Nephron progenitor cell (in vitro differentiated cells): ENCODE data around the gene RPS15A.
"Not testable (repeated sequence)": the region's sequence is repeated elsewhere in the genome, so short reads cannot be mapped to it uniquely, and the experiment has no call there.

Experiments used
- DNase-seq: peaks from one replicate; pipeline ENCODE4 v3.0.0; 2021
- H3K27ac Mint-ChIP-seq: 2 replicates; pipeline ENCODE4 v1.8.0; 2021; ENCODE audit warnings: mild to moderate bottlenecking, moderate library complexity, mixed read lengths
- H3K27me3 Mint-ChIP-seq: 2 replicates; pipeline ENCODE4 v1.8.0; 2021; ENCODE audit warnings: mild to moderate bottlenecking, low read depth, mixed read lengths; ENCODE audit not compliant: poor library complexity
- H3K36me3 Mint-ChIP-seq: 2 replicates; pipeline ENCODE4 v1.8.0; 2021; ENCODE audit warnings: low read depth, mixed read lengths
- H3K4me1 Mint-ChIP-seq: 2 replicates; pipeline ENCODE4 v1.8.0; 2021; ENCODE audit warnings: mixed read lengths
- H3K4me3 Mint-ChIP-seq: 2 replicates; pipeline ENCODE4 v1.8.0; 2021; ENCODE audit warnings: mild to moderate bottlenecking, moderate library complexity, mixed read lengths
- H3K9me3 Mint-ChIP-seq: 2 replicates; pipeline ENCODE4 v1.8.0; 2021; ENCODE audit warnings: mild to moderate bottlenecking, moderate library complexity, mixed read lengths
- CTCF ChIP-seq: fragments of 200-600 bp; sonication (generic); IDR thresholded peaks from 2 replicates; pipeline ENCODE4 v1.5.0; 2021; ENCODE audit warnings: antibody characterized with exemption

The RPS15A gene

GRCh38 chr16:18759598-18760520, 30.3 kb downstream of the RPS15A start:
- not testable (repeated sequence) for H3K4me1 Mint-ChIP-seq, H3K9me3 Mint-ChIP-seq, H3K36me3 Mint-ChIP-seq, H3K4me3 Mint-ChIP-seq, H3K27ac Mint-ChIP-seq, H3K27me3 Mint-ChIP-seq
- peak; percentile 45 for DNase-seq
- peak; percentile 52 for TF ChIP-seq CTCF

- H3K9me3 Mint-ChIP-seq, H3K4me3 Mint-ChIP-seq, H3K36me3 Mint-ChIP-seq, H3K4me1 Mint-ChIP-seq, H3K27ac Mint-ChIP-seq, DNase-seq, H3K27me3 Mint-ChIP-seq: not testable (repeated sequence)
Measured at GRCh38 chr16:18757960-18758660, 32.0 kb downstream of the RPS15A start.

DNA sequence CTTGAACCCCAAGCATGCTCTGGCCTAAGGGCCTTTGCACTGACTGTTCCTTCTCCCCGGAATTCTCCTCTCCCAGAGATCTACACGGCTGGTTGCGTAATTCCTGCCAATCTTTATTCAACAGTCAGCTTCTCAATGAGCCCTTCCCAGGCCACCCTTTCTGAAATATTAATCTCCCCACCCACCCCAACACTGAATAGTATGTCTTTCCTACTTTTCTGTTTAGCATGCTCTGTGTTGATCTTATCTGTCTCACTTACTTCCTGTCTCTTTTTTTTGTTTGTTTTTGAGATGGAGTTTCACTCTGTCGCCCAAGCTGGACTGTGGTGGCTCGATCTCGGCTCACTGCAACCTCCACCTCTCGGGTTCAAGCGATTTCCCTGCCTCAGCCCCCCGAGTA, 33.5 kb downstream of the RPS15A start:
- H3K36me3 Mint-ChIP-seq, H3K4me1 Mint-ChIP-seq, DNase-seq, H3K4me3 Mint-ChIP-seq, H3K27ac Mint-ChIP-seq, H3K9me3 Mint-ChIP-seq: not testable (repeated sequence)
- peaks cover 18% of the 10 kb centered on the region for H3K27me3 Mint-ChIP-seq

DNA sequence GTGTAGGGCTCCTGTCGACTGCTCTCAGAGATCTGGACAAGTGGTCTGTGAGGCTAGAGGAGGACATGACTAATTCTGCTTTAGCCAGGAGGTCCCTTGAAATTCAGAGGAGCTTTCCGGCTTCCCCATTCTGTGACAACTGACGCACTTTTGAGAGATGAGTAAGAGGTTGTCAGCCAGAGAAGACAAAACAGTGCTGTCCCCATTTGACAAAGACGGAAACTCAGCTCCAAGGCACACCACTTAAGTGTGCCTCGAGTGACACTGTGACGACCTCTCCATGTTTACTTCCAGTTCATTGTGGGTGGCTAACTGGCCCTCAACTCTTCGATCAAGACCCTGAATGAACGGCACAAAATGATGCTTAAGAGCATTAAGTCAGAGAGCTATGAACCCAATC, 47.3 kb downstream of the RPS15A start:
- H3K4me1 Mint-ChIP-seq, H3K9me3 Mint-ChIP-seq, H3K27ac Mint-ChIP-seq, H3K36me3 Mint-ChIP-seq, DNase-seq, H3K4me3 Mint-ChIP-seq, H3K27me3 Mint-ChIP-seq: not testable (repeated sequence)

GRCh38 chr16:18740027-18740426, 50.1 kb downstream of the RPS15A start:
- H3K27ac Mint-ChIP-seq, DNase-seq, H3K36me3 Mint-ChIP-seq, H3K4me1 Mint-ChIP-seq, H3K4me3 Mint-ChIP-seq, H3K9me3 Mint-ChIP-seq, H3K27me3 Mint-ChIP-seq: not testable (repeated sequence)

- H3K36me3 Mint-ChIP-seq = not testable (repeated sequence)
Measured at GRCh38 chr16:18738768-18739167, 51.4 kb downstream of the RPS15A start.

DNA sequence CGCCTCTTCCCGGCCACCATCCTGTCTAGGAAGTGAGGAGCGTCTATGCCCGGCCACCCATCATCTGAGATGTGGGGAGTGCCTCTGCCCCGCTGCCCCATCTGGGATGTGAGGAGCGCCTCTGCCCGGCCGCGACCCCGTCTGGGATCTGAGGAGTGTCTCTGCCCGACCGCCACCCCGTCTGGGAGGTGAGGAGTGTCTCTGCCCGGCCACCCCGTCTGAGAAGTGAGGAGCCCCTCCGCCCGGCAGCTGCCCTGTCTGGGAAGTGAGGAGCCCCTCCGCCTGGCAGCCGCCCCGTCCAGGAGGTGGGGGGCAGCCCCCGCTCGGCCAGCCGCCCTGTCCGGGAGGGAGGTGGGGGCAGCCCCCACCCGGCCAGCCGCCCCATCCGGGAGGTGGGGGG, 55.9 kb downstream of the RPS15A start:
- not testable (repeated sequence) for H3K36me3 Mint-ChIP-seq, DNase-seq, H3K4me3 Mint-ChIP-seq, H3K27ac Mint-ChIP-seq, H3K4me1 Mint-ChIP-seq, H3K27me3 Mint-ChIP-seq
- H3K9me3 Mint-ChIP-seq = peaks cover 14% of the 10 kb centered on the region

More at GRCh38 chr16:18738768-18739167, 51.4 kb downstream of the RPS15A start:
- not testable (repeated sequence) for H3K27ac Mint-ChIP-seq, H3K27me3 Mint-ChIP-seq, H3K4me1 Mint-ChIP-seq, H3K4me3 Mint-ChIP-seq, DNase-seq
- H3K9me3 Mint-ChIP-seq = peaks cover 14% of the 10 kb centered on the region
